Adrenal gland (tissue), 12 donors: Measurements from ENCODE around the gene TOGARAM2. TPM values are rescaled to one million over a fixed set of nuclear protein-coding genes. Genes with fewer than 3 reads are reported as not detected.
"Not testable (repeated sequence)": the region's sequence is repeated elsewhere in the genome, so short reads cannot be mapped to it uniquely, and the experiment has no call there.

Source experiments
- DNase-seq, 7 donors: peaks; one replicate each; pipeline ENCODE4 v3.0.0-alpha.2; 2019 to 2020
- H3K27ac ChIP-seq, 5 donors: fragments of 200-600 bp; sonication (generic) in 4 of 5; 1 replicate in 3 of 5; 2 replicates in 2 of 5; pipeline versions ENCODE4 v1.5.1 to v1.8.0; 2016 to 2020; ENCODE audit warnings: mild to moderate bottlenecking in 1 of 5
- H3K27me3 ChIP-seq: fragments of 200-600 bp; 2 replicates; pipeline ENCODE4 v1.8.0; 2021
- H3K36me3 ChIP-seq, 2 donors: fragments of 200-600 bp; replicated peaks in 1 of 2; 1 replicate in 1 of 2; 2 replicates in 1 of 2; pipeline versions ENCODE4 v1.5.1 to v1.8.0; 2018 to 2022
- H3K4me1 ChIP-seq, 2 donors: fragments of 200-600 bp; replicated peaks in 1 of 2; 1 replicate in 1 of 2; 2 replicates in 1 of 2; pipeline versions ENCODE4 v1.5.1 to v1.8.0; 2018 to 2021
- H3K4me3 ChIP-seq, 4 donors: fragments of 200-600 bp; sonication (generic) in 3 of 4; one replicate each; pipeline ENCODE4 v1.5.1; 2016 to 2018
- H3K9me3 ChIP-seq, 3 donors: fragments of 200-600 bp; sonication (generic) in 1 of 3; replicated peaks in 1 of 3; 1 replicate in 2 of 3; 2 replicates in 1 of 3; pipeline versions ENCODE4 v1.5.1 to v1.8.0; 2016 to 2021
- CTCF ChIP-seq, 6 experiments: fragments of 450-650 bp in 4 of 6; fragments of 200-600 bp in 2 of 6; sonication (generic) in 1 of 6; IDR thresholded peaks; 1 replicate in 5 of 6; 2 replicates in 1 of 6; pipeline versions ENCODE4 v1.5.1 to v1.8.0; 2016 to 2021; ENCODE audit warnings: antibody characterized with exemption in 6 of 6, mild to moderate bottlenecking in 2 of 6, moderate library complexity in 1 of 6
- POLR2A ChIP-seq, 2 donors: fragments of 450-650 bp; IDR thresholded peaks; one replicate each; pipeline ENCODE4 v1.6.1; 2017; ENCODE audit warnings: antibody characterized with exemption in 2 of 2, mild to moderate bottlenecking in 2 of 2, moderate library complexity in 1 of 2
- WGBS, 4 donors: extraction: QIAGEN DNeasy Blood & Tissue Kit in 2 of 4; methylation state at CpG; one replicate each; pipeline versions ENCODE4 v1.1.5 to v1.1.7; 2013 to 2017; 5-methylcytosine and 5-hydroxymethylcytosine counted together
- intact Hi-C, 2 donors: fragments of 100-400 bp; cut with DNase I; formaldehyde crosslinking; loops; one replicate each; pipeline versions ENCODE4 v1.14.1 to v1.15.0; 2022 to 2023
- polyA plus RNA-seq, 3 donors: library from polyadenylated mRNA; stranded (reverse); fragments of 200-250 nt in 2 of 3; fragments of 350-450 nt in 1 of 3; fragmentation: Illumina TruSeq in 1 of 3; extraction: RNeasy Lipid Tissue Mini Kit (QIAGEN cat#74804) in 1 of 3; gene quantifications; one replicate each; pipeline ENCODE4 v1.2.3, GENCODE V29; 2013 to 2014
- total RNA-seq, 9 donors: library from RNA; depleted of rRNA in 4 of 9; stranded (reverse); fragments of >200 nt in 4 of 9; fragments of 120-200 nt in 1 of 9; fragmentation: NEBNext Ultra II Directional in 1 of 9; extraction: Animal tissue kit (Norgen Biotek cat#: 25700) in 1 of 9; gene quantifications; one replicate each; pipeline versions ENCODE4 v1.1.0 to v1.2.4, GENCODE V29; 2013 to 2023
- donor health status: healthy with polysubstance abuse.
- donor health status: Bipolar disorder and iron deficiency.
- donor health status: DM: yes; HTN: yes; CAD: no.
- donor health status: DM: no; HTN: no; CAD: no.
- donor health status: DM: no; HTN: no; CAD: no.
- donor health status: DM: yes; HTN: yes; CAD: no.

The TOGARAM2 gene
- total and polyA plus RNA-seq, 12 donors: under 0.01 to 26.4 (median 1.1) TPM

GRCh38 chr2:29084554-29084953 lies 103.5 kb downstream of the TOGARAM2 start:
- Histone ChIP-seq H3K36me3 (no peaks in the 10 kb centered on the region), H3K27me3 (no peaks in the 10 kb centered on the region), H3K9me3 (no peaks in the 10 kb centered on the region), H3K4me1 (no peaks in the 10 kb centered on the region), H3K4me3 (no peak overlapping the region), H3K27ac (no peak overlapping the region)
- intact Hi-C loops: no loop called here
- DNase-seq: no peak
- TF ChIP-seq CTCF (IDR thresholded peaks at IDR 0.05) (no peak), POLR2A (IDR thresholded peaks at IDR 0.05) (no peak)
- 85 to 95% (median 93%) methylated on average over 1 of the region's 1 CpG for WGBS, 4 donors

- H3K36me3 ChIP-seq, H3K4me3 ChIP-seq, intact Hi-C loops, DNase-seq, H3K4me1 ChIP-seq, H3K27me3 ChIP-seq, H3K27ac ChIP-seq, H3K9me3 ChIP-seq: not testable (repeated sequence)
- WGBS, 4 donors: 74 to 86% (median 82%) methylated on average over 7 of the region's 7 CpGs
These were observed 109.2 kb downstream of the TOGARAM2 start for GRCh38 chr2:29090311-29090710.

- Histone ChIP-seq H3K27ac (no peak overlapping the region), H3K4me1 (no peaks in the 10 kb centered on the region), H3K4me3 (no peak overlapping the region), H3K36me3 (no peaks in the 10 kb centered on the region), H3K9me3 (no peaks in the 10 kb centered on the region), H3K27me3 (no peaks in the 10 kb centered on the region)
- TF ChIP-seq POLR2A (IDR thresholded peaks at IDR 0.05) (no peak), CTCF (IDR thresholded peaks at IDR 0.05) (no peak)
- 83 to 88% (median 85%) methylated on average over 8 of the region's 8 CpGs for WGBS, 4 donors
- intact Hi-C loops: no loop called here
- DNase-seq: no peak
These were observed 115.9 kb downstream of the TOGARAM2 start for GRCh38 chr2:29096969-29097368.

GRCh38 chr2:29097569-29097968 lies 116.5 kb downstream of the TOGARAM2 start:
- Histone ChIP-seq H3K4me1 (no peaks in the 10 kb centered on the region), H3K4me3 (no peak overlapping the region), H3K27me3 (no peaks in the 10 kb centered on the region), H3K27ac (no peak overlapping the region), H3K9me3 (no peaks in the 10 kb centered on the region), H3K36me3 (no peaks in the 10 kb centered on the region)
- WGBS, 4 donors: 71 to 87% (median 74%) methylated on average over 6 of the region's 6 CpGs
- intact Hi-C loops: no loop called here
- DNase-seq: no peak
- TF ChIP-seq CTCF (IDR thresholded peaks at IDR 0.05) (no peak), POLR2A (IDR thresholded peaks at IDR 0.05) (no peak)

- intact Hi-C loops: no loop called here
- TF ChIP-seq POLR2A (IDR thresholded peaks at IDR 0.05): no peak
- no peak for TF ChIP-seq CTCF (IDR thresholded peaks at IDR 0.05)
- 83 to 96% (median 93%) methylated on average over 1 of the region's 1 CpG for WGBS, 4 donors
- no peaks in the 10 kb centered on the region for H3K4me1 ChIP-seq
- H3K4me3 ChIP-seq: no peak overlapping the region
- no peaks in the 10 kb centered on the region for H3K27me3 ChIP-seq
- no peak overlapping the region for H3K27ac ChIP-seq
- no peaks in the 10 kb centered on the region for H3K9me3 ChIP-seq
- no peaks in the 10 kb centered on the region for H3K36me3 ChIP-seq
- DNase-seq: no peak
These were observed 119.5 kb downstream of the TOGARAM2 start for GRCh38 chr2:29100564-29100963.
